Keratinocyte (primary cell): ENCODE results near the gene POLR1H.

Experiments used
- CTCF ChIP-seq, 3 experiments: IDR thresholded peaks in 1 of 3; conservative IDR thresholded peaks in 1 of 3; optimal IDR thresholded peaks in 1 of 3; 2 replicates in 2 of 3; 3 replicates in 1 of 3; pipeline versions ENCODE3 to v1.5.1; 2011; ENCODE audit warnings: low read length in 3 of 3, mild to moderate bottlenecking in 3 of 3, moderate library complexity in 2 of 3, control low read depth in 1 of 3, inconsistent platforms in 1 of 3; ENCODE audit not compliant: insufficient read depth in 2 of 3; ENCODE audit errors: extremely low read depth in 1 of 3
- EZH2 ChIP-seq: IDR thresholded peaks from one replicate; pipeline ENCODE4 v1.6.1; 2012; ENCODE audit warnings: inconsistent platforms, mild to moderate bottlenecking, low read length, moderate library complexity

DNA sequence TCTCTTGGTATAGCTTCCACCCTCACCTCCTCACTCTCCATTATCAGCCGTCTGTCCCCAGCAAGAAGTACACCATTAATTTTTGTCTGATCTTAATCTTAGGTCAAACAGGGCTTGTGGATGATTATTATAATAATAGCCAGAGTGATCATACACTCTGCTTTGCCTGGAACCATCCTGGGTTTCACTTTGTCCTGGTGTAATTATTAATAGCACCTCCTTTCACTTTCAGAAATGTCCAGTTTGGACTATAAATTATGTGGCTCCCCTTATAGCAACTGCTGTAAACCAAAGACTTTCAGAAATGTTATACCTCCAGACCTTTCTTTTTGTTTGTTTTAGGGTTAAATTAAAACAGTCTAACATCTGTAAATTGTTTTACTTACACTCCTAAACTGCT, 52.8 kb downstream of the POLR1H start:
- TF ChIP-seq CTCF (optimal IDR thresholded peaks at IDR 0.05 in 1 of 3, IDR thresholded peaks at IDR 0.05 in 1 of 3, conservative IDR thresholded peaks at IDR 0.05 in 1 of 3; ENCODE audit: extremely low read depth in 1 of 3, insufficient read depth in 2 of 3, low read length in 3 of 3) (no peak), EZH2 (no peak)
